GM12878 (cell line): ENCODE measurements around the gene ABCC9.

ENCODE experiments used
- ASH2L ChIP-seq: fragments of 300-600, 200-600 bp; sonication (generic); IDR thresholded peaks from 2 replicates; pipeline ENCODE4 v1.6.1; 2017; ENCODE audit warnings: low read depth, mild to moderate bottlenecking, borderline replicate concordance
- EZH2 ChIP-seq: IDR thresholded peaks from 2 replicates; pipeline ENCODE4 v1.6.1; 2012; ENCODE audit warnings: low read depth, mild to moderate bottlenecking, control low read depth, inconsistent platforms, low read length, borderline replicate concordance; ENCODE audit not compliant: control insufficient read depth
- GABPA ChIP-seq: IDR thresholded peaks from 2 replicates; pipeline ENCODE4 v1.6.1; 2014; ENCODE audit warnings: antibody characterized with exemption, low read depth, mild to moderate bottlenecking, inconsistent platforms
- NFIC ChIP-seq: IDR thresholded peaks from 2 replicates; pipeline ENCODE4 v1.6.1; 2012; ENCODE audit warnings: low read depth, mild to moderate bottlenecking, inconsistent platforms, low read length, moderate library complexity
- POLR2AphosphoS5 ChIP-seq: IDR thresholded peaks from 2 replicates; pipeline ENCODE4 v1.6.1; 2011; ENCODE audit warnings: mild to moderate bottlenecking, low read length, inconsistent platforms
- RAD21 ChIP-seq: IDR thresholded peaks from 2 replicates; pipeline ENCODE4 v1.6.1; 2011; ENCODE audit warnings: mild to moderate bottlenecking, low read depth, low read length, moderate library complexity; ENCODE audit not compliant: insufficient read depth
- RELA ChIP-seq: fragments of 450-650 bp; IDR thresholded peaks from 2 replicates; pipeline ENCODE4 v1.8.0; 2014; ENCODE audit warnings: borderline replicate concordance; ENCODE audit not compliant: partially characterized antibody
- SUZ12 ChIP-seq: fragments of 200-600 bp; sonication (generic); IDR thresholded peaks from one replicate; pipeline ENCODE4 v1.6.1; 2018; ENCODE audit warnings: antibody characterized with exemption, mild to moderate bottlenecking; ENCODE audit not compliant: unreplicated experiment
- WRNIP1 ChIP-seq: IDR thresholded peaks from 2 replicates; pipeline ENCODE4 v1.6.1; 2011; ENCODE audit warnings: low read depth, low read length, improper control_type of control experiment, borderline replicate concordance
- YBX1 ChIP-seq: fragments of 450-650 bp; IDR thresholded peaks from 2 replicates; pipeline ENCODE4 v1.6.1; 2016; ENCODE audit warnings: antibody characterized with exemption
- ZNF274 ChIP-seq: IDR thresholded peaks from one replicate; pipeline ENCODE4 v1.8.0; 2011; ENCODE audit not compliant: insufficient read length, insufficient read depth
- TF ChIP-seq, protein P1 (sequence below), 3 experiments: IDR thresholded peaks in 2 of 3; conservative IDR thresholded peaks in 1 of 3; 2 replicates each; pipeline ENCODE4 v1.5.1; 2011; ENCODE audit warnings: low read depth in 3 of 3, low read length in 3 of 3, mild to moderate bottlenecking in 3 of 3, control low read depth in 2 of 3, moderate library complexity in 2 of 3, inconsistent platforms in 1 of 3, mixed read lengths in 1 of 3; ENCODE audit not compliant: control insufficient read depth in 2 of 3, insufficient read depth in 1 of 3; ENCODE audit errors: extremely low read depth in 1 of 3
- TF ChIP-seq, protein P2 (sequence below): IDR thresholded peaks from 2 replicates; pipeline ENCODE4 v1.6.1; 2011; ENCODE audit warnings: borderline replicate concordance, low read depth, mild to moderate bottlenecking, moderate library complexity, low read length; ENCODE audit not compliant: insufficient read depth, poor library complexity, severe bottlenecking

GRCh38 chr12:21825886-21826617 is 115.2 kb downstream of the ABCC9 start:
- no peak for TF ChIP-seq ASH2L
- TF ChIP-seq, protein P1, sequence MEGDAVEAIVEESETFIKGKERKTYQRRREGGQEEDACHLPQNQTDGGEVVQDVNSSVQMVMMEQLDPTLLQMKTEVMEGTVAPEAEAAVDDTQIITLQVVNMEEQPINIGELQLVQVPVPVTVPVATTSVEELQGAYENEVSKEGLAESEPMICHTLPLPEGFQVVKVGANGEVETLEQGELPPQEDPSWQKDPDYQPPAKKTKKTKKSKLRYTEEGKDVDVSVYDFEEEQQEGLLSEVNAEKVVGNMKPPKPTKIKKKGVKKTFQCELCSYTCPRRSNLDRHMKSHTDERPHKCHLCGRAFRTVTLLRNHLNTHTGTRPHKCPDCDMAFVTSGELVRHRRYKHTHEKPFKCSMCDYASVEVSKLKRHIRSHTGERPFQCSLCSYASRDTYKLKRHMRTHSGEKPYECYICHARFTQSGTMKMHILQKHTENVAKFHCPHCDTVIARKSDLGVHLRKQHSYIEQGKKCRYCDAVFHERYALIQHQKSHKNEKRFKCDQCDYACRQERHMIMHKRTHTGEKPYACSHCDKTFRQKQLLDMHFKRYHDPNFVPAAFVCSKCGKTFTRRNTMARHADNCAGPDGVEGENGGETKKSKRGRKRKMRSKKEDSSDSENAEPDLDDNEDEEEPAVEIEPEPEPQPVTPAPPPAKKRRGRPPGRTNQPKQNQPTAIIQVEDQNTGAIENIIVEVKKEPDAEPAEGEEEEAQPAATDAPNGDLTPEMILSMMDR (IDR thresholded peaks at IDR 0.05 in 2 of 3, conservative IDR thresholded peaks at IDR 0.05 in 1 of 3; ENCODE audit: control insufficient read depth in 2 of 3, extremely low read depth in 1 of 3, insufficient read depth in 1 of 3, low read depth in 3 of 3, low read length in 3 of 3) = no peak
- no peak for TF ChIP-seq RAD21
- TF ChIP-seq GABPA = no peak
- no peak for TF ChIP-seq SUZ12
- TF ChIP-seq, protein P2, sequence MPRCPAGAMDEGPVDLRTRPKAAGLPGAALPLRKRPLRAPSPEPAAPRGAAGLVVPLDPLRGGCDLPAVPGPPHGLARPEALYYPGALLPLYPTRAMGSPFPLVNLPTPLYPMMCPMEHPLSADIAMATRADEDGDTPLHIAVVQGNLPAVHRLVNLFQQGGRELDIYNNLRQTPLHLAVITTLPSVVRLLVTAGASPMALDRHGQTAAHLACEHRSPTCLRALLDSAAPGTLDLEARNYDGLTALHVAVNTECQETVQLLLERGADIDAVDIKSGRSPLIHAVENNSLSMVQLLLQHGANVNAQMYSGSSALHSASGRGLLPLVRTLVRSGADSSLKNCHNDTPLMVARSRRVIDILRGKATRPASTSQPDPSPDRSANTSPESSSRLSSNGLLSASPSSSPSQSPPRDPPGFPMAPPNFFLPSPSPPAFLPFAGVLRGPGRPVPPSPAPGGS = no peak
- TF ChIP-seq NFIC = no peak
- no peak for TF ChIP-seq POLR2AphosphoS5
- TF ChIP-seq YBX1 = no peak
- TF ChIP-seq EZH2 = no peak
- no peak for TF ChIP-seq ZNF274
- TF ChIP-seq WRNIP1 = no peak
- no peak for TF ChIP-seq RELA
